Mesendoderm (in vitro differentiated cells): ENCODE results near the gene COL1A2.

ENCODE experiments used
- DNase-seq: peaks from one replicate; pipeline ENCODE4 v3.0.0; 2013
- H2AK5ac ChIP-seq: 2 replicates; pipeline ENCODE4 v1.6.1; 2013; ENCODE audit warnings: low read length, inconsistent platforms
- H2BK120ac ChIP-seq: 2 replicates; pipeline ENCODE4 v1.6.1; 2013; ENCODE audit warnings: low read depth, mild to moderate bottlenecking, low read length, moderate library complexity, mixed read lengths
- H2BK15ac ChIP-seq: replicated peaks from 2 replicates; pipeline ENCODE4 v1.6.1; 2013; ENCODE audit warnings: low read depth, mild to moderate bottlenecking, moderate library complexity
- H2BK5ac ChIP-seq: 2 replicates; pipeline ENCODE4 v1.6.1; 2013; ENCODE audit warnings: low read length, inconsistent platforms
- H3K18ac ChIP-seq: 2 replicates; pipeline ENCODE4 v1.6.1; 2013; ENCODE audit warnings: mild to moderate bottlenecking, low read length, mixed read lengths
- H3K23ac ChIP-seq: one replicate; pipeline ENCODE4 v1.6.1; 2013; ENCODE audit warnings: low read length
- H3K27ac ChIP-seq: 2 replicates; pipeline ENCODE4 v1.5.1; 2013; ENCODE audit warnings: low read depth, mild to moderate bottlenecking, inconsistent platforms, low read length, moderate library complexity
- H3K27me3 ChIP-seq: 2 replicates; pipeline ENCODE4 v1.6.1; 2013; ENCODE audit warnings: low read length, control low read depth, mild to moderate bottlenecking, inconsistent platforms; ENCODE audit not compliant: insufficient read depth, poor library complexity
- H3K36me3 ChIP-seq: 2 replicates; pipeline ENCODE4 v1.6.1; 2013; ENCODE audit warnings: low read length, inconsistent platforms; ENCODE audit not compliant: control insufficient read depth, insufficient read depth
- H3K4ac ChIP-seq: one replicate; pipeline ENCODE4 v1.6.1; 2013; ENCODE audit warnings: low read depth, mild to moderate bottlenecking, low read length, moderate library complexity
- H3K4me1 ChIP-seq: 2 replicates; pipeline ENCODE4 v1.6.1; 2013; ENCODE audit warnings: low read depth, low read length, inconsistent platforms; ENCODE audit not compliant: control insufficient read depth
- H3K4me2 ChIP-seq: 2 replicates; pipeline ENCODE4 v1.6.1; 2013; ENCODE audit warnings: low read length
- H3K4me3 ChIP-seq: 2 replicates; pipeline ENCODE4 v1.5.1; 2013; ENCODE audit warnings: mild to moderate bottlenecking, low read length
- H3K56ac ChIP-seq: one replicate; pipeline ENCODE4 v1.6.1; 2013; ENCODE audit warnings: low read length
- H3K79me1 ChIP-seq: 2 replicates; pipeline ENCODE4 v1.6.1; 2013; ENCODE audit warnings: low read length, inconsistent platforms
- H3K79me2 ChIP-seq: 2 replicates; pipeline ENCODE4 v1.6.1; 2013; ENCODE audit warnings: mild to moderate bottlenecking, low read length; ENCODE audit not compliant: control insufficient read depth, insufficient read depth
- H3K9ac ChIP-seq: 2 replicates; pipeline ENCODE4 v1.6.1; 2013; ENCODE audit warnings: low read length, inconsistent platforms
- H4K5ac ChIP-seq: one replicate; pipeline ENCODE4 v1.6.1; 2013; ENCODE audit warnings: low read length
- H4K8ac ChIP-seq: one replicate; pipeline ENCODE4 v1.6.1; 2013; ENCODE audit warnings: low read depth, mild to moderate bottlenecking, control low read depth, low read length, moderate library complexity
- WGBS: extraction: QIAGEN DNeasy Blood & Tissue Kit; methylation state at CpG from one replicate; pipeline ENCODE4 v1.1.7; 2013; ENCODE audit warnings: low lambda C conversion rate, missing lambda C conversion rate; ENCODE audit not compliant: insufficient coverage; ENCODE audit errors: extremely low coverage; 5-methylcytosine and 5-hydroxymethylcytosine counted together

The COL1A2 gene

DNA sequence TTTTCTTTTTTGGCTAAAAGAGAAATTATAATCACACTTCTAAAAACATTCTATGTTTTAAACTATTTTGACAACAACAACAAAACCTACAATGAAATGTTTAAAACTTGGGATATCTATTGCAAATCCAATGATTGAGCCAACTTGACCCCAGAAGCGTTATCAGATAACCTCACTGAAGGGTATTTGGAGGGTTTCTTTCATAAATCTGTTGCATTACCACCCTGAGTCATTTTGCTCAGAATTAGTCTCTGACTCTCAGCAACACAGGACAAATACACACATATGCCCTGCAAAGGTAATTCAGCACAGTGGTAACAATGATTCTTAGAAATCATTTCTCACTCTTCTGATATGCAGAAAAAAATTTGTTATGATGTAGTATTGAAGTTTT lies 2.3 kb upstream of the COL1A2 start:
- peaks cover 2% of the 10 kb centered on the region for H3K79me1 ChIP-seq
- H4K5ac ChIP-seq: no peak overlapping the region
- no peak overlapping the region for H3K4me3 ChIP-seq

DNA sequence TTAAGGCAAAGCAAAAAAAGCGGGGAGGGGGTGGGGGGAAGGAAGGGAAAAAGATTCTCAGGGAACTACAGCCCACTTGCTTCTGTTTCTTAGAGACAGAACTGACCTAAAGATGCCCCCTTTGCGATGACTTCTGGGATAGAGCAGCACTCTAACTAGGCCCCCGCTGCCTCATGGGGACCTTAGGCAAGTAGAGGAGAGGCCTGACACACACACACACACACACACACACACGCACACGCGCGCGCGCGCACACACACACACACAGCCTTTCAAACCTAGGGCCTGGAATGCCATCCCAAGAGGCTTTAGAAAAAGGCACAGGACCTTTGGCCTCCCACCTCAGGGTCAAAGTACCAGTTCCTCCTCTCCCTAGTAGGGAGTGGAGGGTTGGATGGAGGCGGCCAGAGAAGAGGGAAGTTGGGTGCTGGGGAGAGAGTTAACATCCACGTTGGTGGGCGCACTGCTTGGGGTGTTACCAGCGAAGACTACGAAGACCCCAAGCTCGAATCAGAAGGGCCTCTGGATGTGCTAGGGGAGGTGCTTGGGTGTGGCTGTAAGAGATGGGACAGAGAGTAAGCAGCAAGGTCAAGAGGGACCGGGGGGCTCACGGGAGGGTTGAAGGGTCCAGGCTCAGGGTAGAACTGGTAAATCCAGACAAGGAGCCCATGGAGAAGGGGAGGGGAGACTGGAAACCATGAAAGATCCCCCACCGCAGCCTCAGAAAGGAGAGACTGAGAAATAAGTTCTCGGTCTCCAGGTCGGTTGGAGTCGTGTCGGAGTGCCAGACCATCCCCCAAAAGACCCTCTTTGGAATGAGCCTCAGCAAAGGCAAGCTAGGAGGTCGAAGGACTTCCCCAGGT lies 1.2 kb upstream of the COL1A2 start:
- peak overlapping the region; percentile 84 for H3K4ac ChIP-seq
- H3K27me3 ChIP-seq: no peaks in the 10 kb centered on the region
- H3K4me2 ChIP-seq: peak overlapping the region; percentile 72
- H3K9ac ChIP-seq: peak overlapping the region; percentile 61
- no CpG with 5 or more reads among the region's 24 CpGs for WGBS
- H3K36me3 ChIP-seq: no peaks in the 10 kb centered on the region
- H4K5ac ChIP-seq: no peak overlapping the region
- H3K23ac ChIP-seq: no peak overlapping the region
- H3K56ac ChIP-seq: peak overlapping the region; percentile 78
- peaks cover 7% of the 10 kb centered on the region for H3K4me1 ChIP-seq
- H2BK5ac ChIP-seq: no peak overlapping the region
- H2BK120ac ChIP-seq: peak overlapping the region; percentile 75
- H3K79me2 ChIP-seq: no peaks in the 10 kb centered on the region
- peak overlapping the region; percentile 42 for H2BK15ac ChIP-seq
- peak overlapping the region; percentile 55 for H3K18ac ChIP-seq
- no peak overlapping the region for H3K4me3 ChIP-seq
- H2AK5ac ChIP-seq: no peak overlapping the region
- H3K27ac ChIP-seq: peak overlapping the region; percentile 15
- peak; percentile 69 for DNase-seq
- peaks cover 2% of the 10 kb centered on the region for H3K79me1 ChIP-seq
- H4K8ac ChIP-seq: no peak overlapping the region

More for the DNA sequence above, 2.3 kb upstream of the COL1A2 start:
- Histone ChIP-seq H3K4me2 (no peak overlapping the region), H3K56ac (peak overlapping the region; percentile 56), H3K23ac (no peak overlapping the region), H2BK5ac (no peak overlapping the region), H3K9ac (no peak overlapping the region), H3K36me3 (no peaks in the 10 kb centered on the region), H2AK5ac (no peak overlapping the region), H3K27ac (no peak overlapping the region), H3K79me2 (no peaks in the 10 kb centered on the region), H2BK120ac (no peak overlapping the region), H2BK15ac (peak overlapping the region; percentile 38), H4K8ac (no peak overlapping the region), H3K27me3 (no peaks in the 10 kb centered on the region), H3K18ac (no peak overlapping the region), H3K4ac (no peak overlapping the region), H3K4me1 (peaks cover 7% of the 10 kb centered on the region)
- WGBS: no CpG with 5 or more reads among the region's 1 CpG
- peak; percentile 17 for DNase-seq

DNA sequence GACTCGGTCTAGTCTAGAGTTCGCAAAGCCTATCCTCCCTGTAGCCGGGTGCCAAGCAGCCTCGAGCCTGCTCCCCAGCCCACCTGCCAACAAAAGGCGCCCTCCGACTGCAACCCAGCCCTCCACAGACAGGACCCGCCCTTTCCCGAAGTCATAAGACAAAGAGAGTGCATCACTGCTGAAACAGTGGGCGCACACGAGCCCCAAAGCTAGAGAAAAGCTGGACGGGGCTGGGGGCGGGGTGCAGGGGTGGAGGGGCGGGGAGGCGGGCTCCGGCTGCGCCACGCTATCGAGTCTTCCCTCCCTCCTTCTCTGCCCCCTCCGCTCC lies 622 bp upstream of the COL1A2 start:
- H3K27ac ChIP-seq: no peak overlapping the region

DNA sequence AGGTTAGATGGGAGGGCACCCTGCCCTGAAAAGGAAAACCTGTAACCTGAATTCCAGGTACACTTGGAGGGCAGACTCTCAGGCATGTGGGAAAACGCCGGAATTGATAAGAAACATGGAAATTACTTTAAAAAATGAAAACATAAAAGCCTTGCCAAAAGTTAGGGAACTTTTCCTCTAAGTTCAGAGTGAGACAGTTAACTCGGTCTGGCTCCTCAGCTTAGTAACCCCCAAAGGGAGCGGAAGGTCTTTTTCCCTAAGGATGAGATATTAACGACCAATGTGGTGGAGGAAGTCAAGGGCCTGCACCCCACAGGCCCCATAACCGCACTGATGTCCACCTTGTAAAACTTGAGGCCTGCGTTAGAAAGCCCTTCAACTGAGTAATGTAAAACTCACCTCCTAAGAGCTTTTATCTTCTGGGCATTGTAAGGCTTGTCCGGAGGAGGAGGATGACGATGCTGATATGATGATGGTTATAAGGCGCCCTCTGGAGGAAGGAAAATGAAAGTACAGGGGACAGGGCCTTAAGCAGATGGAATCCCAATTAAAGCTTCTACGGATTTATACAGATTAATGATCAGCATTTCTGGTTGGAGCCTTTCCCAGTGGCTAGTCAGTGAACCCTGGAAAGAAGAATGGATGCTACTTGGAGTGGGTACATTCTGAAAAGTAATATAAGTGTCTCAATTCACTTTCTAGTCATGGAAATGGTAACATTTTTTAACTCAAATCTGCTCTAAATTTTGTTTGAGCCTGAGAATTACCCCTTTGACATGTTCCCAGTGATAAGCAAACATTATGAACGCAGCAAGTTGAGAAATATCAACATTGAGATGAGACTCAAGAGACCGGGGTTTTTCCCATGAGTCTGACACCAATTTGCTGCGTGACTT lies 694 bp downstream of the COL1A2 start:
- Histone ChIP-seq H3K18ac (peak overlapping the region; percentile 69), H3K4ac (peak overlapping the region; percentile 72), H3K79me2 (no peaks in the 10 kb centered on the region), H3K9ac (peak overlapping the region; percentile 89), H3K36me3 (no peaks in the 10 kb centered on the region), H3K23ac (no peak overlapping the region), H3K4me2 (peak overlapping the region; percentile 87), H2BK120ac (peak overlapping the region; percentile 3), H3K56ac (peak overlapping the region; percentile 93), H3K4me1 (peaks cover 7% of the 10 kb centered on the region), H3K79me1 (peaks cover 2% of the 10 kb centered on the region), H3K27me3 (no peaks in the 10 kb centered on the region), H3K4me3 (peak overlapping the region; percentile 83), H3K27ac (peak overlapping the region; percentile 32), H2AK5ac (no peak overlapping the region), H4K8ac (peak overlapping the region; percentile 15), H2BK15ac (no peak overlapping the region), H4K5ac (no peak overlapping the region), H2BK5ac (peak overlapping the region; percentile 75)
- peak; percentile 94 for DNase-seq
- WGBS: no CpG with 5 or more reads among the region's 14 CpGs

More for the DNA sequence above, 622 bp upstream of the COL1A2 start:
- Histone ChIP-seq H3K23ac (no peak overlapping the region), H3K79me1 (peaks cover 2% of the 10 kb centered on the region), H2BK5ac (no peak overlapping the region), H4K5ac (no peak overlapping the region), H3K27me3 (no peaks in the 10 kb centered on the region), H3K79me2 (no peaks in the 10 kb centered on the region), H3K36me3 (no peaks in the 10 kb centered on the region), H3K4me1 (peaks cover 7% of the 10 kb centered on the region), H3K4ac (peak overlapping the region; percentile 84), H2BK15ac (peak overlapping the region; percentile 42), H3K9ac (peak overlapping the region; percentile 89), H2AK5ac (no peak overlapping the region), H3K4me2 (peak overlapping the region; percentile 87), H3K18ac (peak overlapping the region; percentile 55), H2BK120ac (peak overlapping the region; percentile 75), H3K56ac (peak overlapping the region; percentile 93), H4K8ac (no peak overlapping the region), H3K4me3 (no peak overlapping the region)
- WGBS: no CpG with 5 or more reads among the region's 19 CpGs
- DNase-seq: no peak

DNA sequence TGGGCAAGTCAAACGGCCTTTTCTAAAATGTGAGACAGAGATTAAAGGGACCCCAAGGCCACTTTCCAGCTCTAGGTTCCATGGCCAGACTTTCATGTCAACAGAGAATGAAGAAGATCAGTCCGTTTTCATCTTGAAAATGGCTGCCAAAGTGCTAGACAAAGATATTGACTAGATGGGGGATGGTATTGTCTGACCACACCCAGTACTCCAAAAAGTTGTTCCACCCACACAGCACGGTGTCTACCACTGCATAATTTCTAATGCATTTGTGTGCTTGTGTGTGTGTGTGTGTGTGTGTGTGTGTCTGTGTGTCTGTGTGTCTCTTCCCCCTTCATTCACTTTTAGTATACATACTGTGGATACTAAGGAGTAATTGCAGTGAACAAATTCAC lies 1.3 kb downstream of the COL1A2 start:
- Histone ChIP-seq H3K23ac (no peak overlapping the region), H3K4me1 (peaks cover 7% of the 10 kb centered on the region), H2AK5ac (no peak overlapping the region), H3K27me3 (no peaks in the 10 kb centered on the region), H4K5ac (no peak overlapping the region), H3K79me2 (no peaks in the 10 kb centered on the region), H3K56ac (peak overlapping the region; percentile 76), H2BK15ac (no peak overlapping the region), H3K18ac (no peak overlapping the region), H2BK120ac (no peak overlapping the region), H3K36me3 (no peaks in the 10 kb centered on the region), H2BK5ac (no peak overlapping the region), H4K8ac (peak overlapping the region; percentile 15), H3K4ac (no peak overlapping the region), H3K27ac (no peak overlapping the region), H3K79me1 (peaks cover 2% of the 10 kb centered on the region), H3K9ac (peak overlapping the region; percentile 68), H3K4me3 (peak overlapping the region; percentile 39), H3K4me2 (peak overlapping the region; percentile 31)
- peak; percentile 18 for DNase-seq
- no CpG with 5 or more reads among the region's 3 CpGs for WGBS
